ENCODE results near the gene IFT74. TPM values are rescaled to one million over a fixed set of nuclear protein-coding genes. Genes with fewer than 3 reads are reported as not detected.

Gene IFT74
- polyA plus RNA-seq (2011; rRNA removed) (9.4 and 15.6 TPM in 2 replicates), polyA minus RNA-seq (2011; rRNA and poly(A)+ RNA removed) (12.4 and 13.4 TPM in 2 replicates)

GRCh38 chr9:26955921-26956859, at the start of gene IFT74:
IFT74 (plus strand) TSS chr9:26956412; CDS start chr9:26961968, 5,556 bp downstream.
- POLR2A ChIA-PET, result interaction anchor here (0.5 to 2.3 kb wide), 5 partner anchors 9 to 736 kb away, joined by 3 to 15 read pairs (median 5); partner anchors contain the start of genes CAAP1 and PLAA
- peak within 1 kb of the TSS; percentile 91 for H3K27ac ChIP-seq (ENCODE audit: low read depth, low read length)
- TF ChIP-seq, protein P1, sequence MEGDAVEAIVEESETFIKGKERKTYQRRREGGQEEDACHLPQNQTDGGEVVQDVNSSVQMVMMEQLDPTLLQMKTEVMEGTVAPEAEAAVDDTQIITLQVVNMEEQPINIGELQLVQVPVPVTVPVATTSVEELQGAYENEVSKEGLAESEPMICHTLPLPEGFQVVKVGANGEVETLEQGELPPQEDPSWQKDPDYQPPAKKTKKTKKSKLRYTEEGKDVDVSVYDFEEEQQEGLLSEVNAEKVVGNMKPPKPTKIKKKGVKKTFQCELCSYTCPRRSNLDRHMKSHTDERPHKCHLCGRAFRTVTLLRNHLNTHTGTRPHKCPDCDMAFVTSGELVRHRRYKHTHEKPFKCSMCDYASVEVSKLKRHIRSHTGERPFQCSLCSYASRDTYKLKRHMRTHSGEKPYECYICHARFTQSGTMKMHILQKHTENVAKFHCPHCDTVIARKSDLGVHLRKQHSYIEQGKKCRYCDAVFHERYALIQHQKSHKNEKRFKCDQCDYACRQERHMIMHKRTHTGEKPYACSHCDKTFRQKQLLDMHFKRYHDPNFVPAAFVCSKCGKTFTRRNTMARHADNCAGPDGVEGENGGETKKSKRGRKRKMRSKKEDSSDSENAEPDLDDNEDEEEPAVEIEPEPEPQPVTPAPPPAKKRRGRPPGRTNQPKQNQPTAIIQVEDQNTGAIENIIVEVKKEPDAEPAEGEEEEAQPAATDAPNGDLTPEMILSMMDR (IDR thresholded peaks at IDR 0.05; ENCODE audit: low read depth, low read length), result no peak
- no peaks in the 10 kb centered on the region for H3K9me3 ChIP-seq (ENCODE audit: control insufficient read depth, insufficient read depth, low read length)
- CTCF ChIA-PET, result no interaction called here
- peak within 1 kb of the TSS; percentile 80 for H3K4me3 ChIP-seq (ENCODE audit: low read depth, low read length)
- DNase-seq (ENCODE audit: low read depth, low spot score), result peak; percentile 94
- H3K27me3 ChIP-seq (ENCODE audit: control insufficient read depth, insufficient read depth, low read length), result no peaks in the 10 kb centered on the region

- Histone ChIP-seq H3K27ac (ENCODE audit: low read depth, low read length) (no peak overlapping the region), H3K27me3 (ENCODE audit: control insufficient read depth, insufficient read depth, low read length) (no peaks in the 10 kb centered on the region), H3K4me3 (ENCODE audit: low read depth, low read length) (no peak overlapping the region), H3K9me3 (ENCODE audit: control insufficient read depth, insufficient read depth, low read length) (no peaks in the 10 kb centered on the region)
- DNase-seq (ENCODE audit: low read depth, low spot score), result no peak
- TF ChIP-seq, protein P1 (IDR thresholded peaks at IDR 0.05; ENCODE audit: low read depth, low read length), result no peak
- ChIA-PET CTCF (no interaction called here), POLR2A (no interaction called here)
Measured at GRCh38 chr9:26913138-26913668, 43.0 kb upstream of the IFT74 start.

DNA sequence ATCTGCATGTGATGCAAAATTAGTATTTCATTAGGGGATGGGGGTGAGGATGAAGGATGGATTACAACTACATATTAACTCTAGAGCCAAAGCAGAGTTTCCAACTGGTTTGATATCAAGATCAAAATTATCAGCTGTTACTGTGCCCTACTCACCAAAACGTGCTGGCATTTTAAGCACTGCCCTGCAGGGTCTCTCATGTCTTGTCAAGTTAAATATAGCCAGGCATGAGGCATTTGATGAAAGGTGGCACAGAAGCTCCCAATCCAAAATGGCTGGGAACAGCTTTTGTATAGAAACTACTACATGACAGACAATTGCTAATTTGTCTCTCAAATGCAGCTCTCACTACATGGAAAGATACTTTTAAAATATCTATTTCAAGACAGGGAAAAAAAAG, 36.5 kb upstream of the IFT74 start:
- CTCF ChIA-PET, result no interaction called here
- Histone ChIP-seq H3K27ac (ENCODE audit: low read depth, low read length) (no peak overlapping the region), H3K4me3 (ENCODE audit: low read depth, low read length) (no peak overlapping the region), H3K27me3 (ENCODE audit: control insufficient read depth, insufficient read depth, low read length) (no peaks in the 10 kb centered on the region), H3K9me3 (ENCODE audit: control insufficient read depth, insufficient read depth, low read length) (no peaks in the 10 kb centered on the region)
- TF ChIP-seq, protein P1 (IDR thresholded peaks at IDR 0.05; ENCODE audit: low read depth, low read length), result no peak
- POLR2A ChIA-PET, result no interaction called here
- no peak for DNase-seq (ENCODE audit: low read depth, low spot score)

- H3K4me3 ChIP-seq (ENCODE audit: low read depth, low read length), result no peak overlapping the region
- TF ChIP-seq, protein P1 (IDR thresholded peaks at IDR 0.05; ENCODE audit: low read depth, low read length), result no peak
- POLR2A ChIA-PET, result no interaction called here
- no peaks in the 10 kb centered on the region for H3K27me3 ChIP-seq (ENCODE audit: control insufficient read depth, insufficient read depth, low read length)
- no peak overlapping the region for H3K27ac ChIP-seq (ENCODE audit: low read depth, low read length)
- CTCF ChIA-PET, result no interaction called here
- no peaks in the 10 kb centered on the region for H3K9me3 ChIP-seq (ENCODE audit: control insufficient read depth, insufficient read depth, low read length)
- no peak for DNase-seq (ENCODE audit: low read depth, low spot score)
Measured at GRCh38 chr9:26925609-26926008, 30.6 kb upstream of the IFT74 start.
